NCI-H226 (cell line): ENCODE results near the gene MCF2L.
"Not testable (repeated sequence)": the region's sequence is repeated elsewhere in the genome, so short reads cannot be mapped to it uniquely, and the experiment has no call there.

Source experiments
- DNase-seq: peaks from one replicate; pipeline ENCODE4 v3.0.0-alpha.2; 2015

The MCF2L gene, protein sequence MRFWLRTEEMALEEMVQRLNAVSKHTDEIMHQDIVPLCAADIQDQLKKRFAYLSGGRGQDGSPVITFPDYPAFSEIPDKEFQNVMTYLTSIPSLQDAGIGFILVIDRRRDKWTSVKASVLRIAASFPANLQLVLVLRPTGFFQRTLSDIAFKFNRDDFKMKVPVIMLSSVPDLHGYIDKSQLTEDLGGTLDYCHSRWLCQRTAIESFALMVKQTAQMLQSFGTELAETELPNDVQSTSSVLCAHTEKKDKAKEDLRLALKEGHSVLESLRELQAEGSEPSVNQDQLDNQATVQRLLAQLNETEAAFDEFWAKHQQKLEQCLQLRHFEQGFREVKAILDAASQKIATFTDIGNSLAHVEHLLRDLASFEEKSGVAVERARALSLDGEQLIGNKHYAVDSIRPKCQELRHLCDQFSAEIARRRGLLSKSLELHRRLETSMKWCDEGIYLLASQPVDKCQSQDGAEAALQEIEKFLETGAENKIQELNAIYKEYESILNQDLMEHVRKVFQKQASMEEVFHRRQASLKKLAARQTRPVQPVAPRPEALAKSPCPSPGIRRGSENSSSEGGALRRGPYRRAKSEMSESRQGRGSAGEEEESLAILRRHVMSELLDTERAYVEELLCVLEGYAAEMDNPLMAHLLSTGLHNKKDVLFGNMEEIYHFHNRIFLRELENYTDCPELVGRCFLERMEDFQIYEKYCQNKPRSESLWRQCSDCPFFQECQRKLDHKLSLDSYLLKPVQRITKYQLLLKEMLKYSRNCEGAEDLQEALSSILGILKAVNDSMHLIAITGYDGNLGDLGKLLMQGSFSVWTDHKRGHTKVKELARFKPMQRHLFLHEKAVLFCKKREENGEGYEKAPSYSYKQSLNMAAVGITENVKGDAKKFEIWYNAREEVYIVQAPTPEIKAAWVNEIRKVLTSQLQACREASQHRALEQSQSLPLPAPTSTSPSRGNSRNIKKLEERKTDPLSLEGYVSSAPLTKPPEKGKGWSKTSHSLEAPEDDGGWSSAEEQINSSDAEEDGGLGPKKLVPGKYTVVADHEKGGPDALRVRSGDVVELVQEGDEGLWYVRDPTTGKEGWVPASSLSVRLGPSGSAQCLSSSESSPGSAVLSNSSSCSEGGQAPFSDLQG

DNA sequence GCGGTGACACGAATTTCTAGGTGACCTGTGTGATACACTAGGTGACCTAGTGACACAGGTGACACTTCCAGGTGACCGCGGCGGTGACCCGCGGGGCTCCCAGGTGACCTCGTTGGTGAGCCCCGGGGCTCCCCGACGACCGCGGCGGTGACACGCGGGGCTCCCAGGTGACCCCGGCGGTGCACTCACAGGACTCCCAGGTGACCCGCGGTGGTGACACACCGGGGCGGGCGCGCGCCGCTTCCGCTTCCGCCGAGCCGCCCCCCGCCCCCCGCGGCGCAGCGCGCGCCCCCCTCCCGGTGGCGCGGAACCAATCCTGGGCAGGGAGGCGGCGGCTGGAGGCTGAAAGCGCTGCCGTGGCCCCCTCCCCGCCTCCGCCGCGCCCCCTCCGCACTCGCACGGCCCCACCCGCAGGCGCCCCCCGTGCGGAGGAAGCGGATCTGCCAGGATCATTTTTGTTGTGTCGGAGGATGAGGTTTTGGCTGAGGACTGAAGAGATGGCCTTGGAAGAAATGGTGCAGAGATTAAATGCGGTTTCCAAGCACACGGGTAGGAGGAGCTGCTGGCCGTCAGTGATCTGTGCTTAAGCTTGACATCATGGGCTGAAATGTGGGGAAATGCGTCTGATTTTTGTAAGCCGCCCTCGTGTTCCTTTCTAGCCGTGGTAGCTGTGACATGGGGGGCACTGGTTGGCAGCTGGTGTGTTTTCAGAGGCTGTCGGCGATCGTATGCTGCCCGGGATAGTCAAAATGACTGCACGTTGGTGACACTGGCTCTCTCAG is at the start of gene MCF2L:
MCF2L (plus strand) TSS at position 305 of the 782 bp plus-strand sequence; CDS start at position 471, 166 bp downstream.
- DNase-seq = peak; percentile 18

- DNase-seq = no peak
Observed at GRCh38 chr13:112923962-112924361, 45.1 kb upstream of the MCF2L start.

DNA sequence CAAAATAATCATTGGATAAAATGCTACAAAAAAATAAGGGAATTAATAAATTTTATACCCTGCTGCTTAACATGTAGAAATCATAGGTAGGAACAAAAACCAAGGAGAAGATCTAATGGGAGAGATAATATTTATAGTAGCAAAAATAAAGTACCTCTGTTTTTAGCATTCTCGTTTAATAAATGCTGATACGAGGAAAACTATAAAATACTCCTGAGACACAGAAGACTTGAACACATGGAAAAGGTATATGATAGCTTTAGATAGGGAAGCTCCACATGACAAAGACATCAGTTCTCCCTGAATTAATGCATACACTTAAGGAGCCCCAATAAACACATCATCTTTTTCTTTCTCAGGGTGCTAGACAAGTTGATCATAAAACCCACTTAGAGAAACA is 44.6 kb upstream of the MCF2L start:
- no peak for DNase-seq

DNA sequence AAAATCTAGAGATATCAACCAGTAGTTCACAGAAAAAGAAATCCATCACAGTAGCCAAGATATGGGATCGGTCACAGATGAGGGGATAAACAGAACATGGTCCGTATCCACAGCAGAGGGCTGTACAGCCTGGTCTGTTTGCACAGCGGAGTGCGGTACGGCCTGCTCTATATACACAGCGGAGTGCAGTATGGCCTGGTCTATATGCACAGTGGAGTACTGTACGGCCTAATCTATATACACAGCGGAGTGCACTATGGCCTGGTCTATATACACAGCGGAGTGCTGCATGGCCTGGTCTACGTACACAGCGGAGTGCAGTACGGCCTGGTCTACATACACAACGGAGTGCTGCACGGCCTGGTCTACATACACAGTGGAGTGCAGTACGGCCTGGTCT is 43.0 kb upstream of the MCF2L start:
- no peak for DNase-seq

GRCh38 chr13:112926993-112927392 is 42.0 kb upstream of the MCF2L start:
- DNase-seq = no peak

DNA sequence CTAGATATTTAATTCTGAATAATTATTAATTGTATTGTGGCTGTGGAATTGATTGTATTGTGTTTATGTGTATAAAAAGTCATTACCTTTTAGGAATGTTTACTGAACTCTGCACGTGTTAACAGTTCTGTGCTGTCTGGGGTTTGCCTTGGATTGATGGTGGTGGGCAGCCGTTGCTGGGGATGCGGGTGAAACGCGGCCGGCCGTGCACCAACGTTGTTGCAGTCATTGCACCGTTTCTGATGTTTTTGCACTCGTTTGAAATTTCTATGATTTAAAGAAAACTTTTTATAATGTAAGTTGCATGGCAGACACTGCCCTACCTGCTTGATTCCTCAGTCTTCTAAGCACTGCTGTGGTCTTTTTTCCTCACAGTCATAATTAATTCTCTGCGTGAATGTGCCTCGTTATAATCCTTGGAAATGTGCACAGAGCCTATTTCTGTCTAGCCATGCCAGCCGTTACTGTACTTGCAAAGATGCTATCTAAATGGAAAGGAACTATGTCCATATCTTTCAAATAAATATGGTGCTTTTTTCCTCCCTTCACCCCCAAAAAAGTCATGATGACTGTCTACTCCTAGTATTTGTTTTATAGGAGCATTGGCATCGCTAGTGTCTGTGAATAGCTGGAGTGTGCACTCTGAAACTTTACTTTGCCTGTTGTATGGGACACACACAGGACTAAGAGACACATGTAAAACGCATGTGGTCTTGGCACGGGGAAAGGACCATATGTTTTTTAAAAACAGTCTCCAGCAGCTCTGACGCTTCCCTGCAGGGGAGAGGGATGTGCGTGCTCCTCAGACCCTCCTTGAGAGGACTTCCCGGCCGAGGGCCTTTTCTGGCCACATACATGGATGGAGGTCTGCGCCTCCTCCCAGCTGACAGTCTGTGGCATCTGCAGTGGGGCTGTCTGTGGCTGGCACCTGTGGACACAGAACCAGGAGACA is 40.7 kb upstream of the MCF2L start:
- no peak for DNase-seq

DNA sequence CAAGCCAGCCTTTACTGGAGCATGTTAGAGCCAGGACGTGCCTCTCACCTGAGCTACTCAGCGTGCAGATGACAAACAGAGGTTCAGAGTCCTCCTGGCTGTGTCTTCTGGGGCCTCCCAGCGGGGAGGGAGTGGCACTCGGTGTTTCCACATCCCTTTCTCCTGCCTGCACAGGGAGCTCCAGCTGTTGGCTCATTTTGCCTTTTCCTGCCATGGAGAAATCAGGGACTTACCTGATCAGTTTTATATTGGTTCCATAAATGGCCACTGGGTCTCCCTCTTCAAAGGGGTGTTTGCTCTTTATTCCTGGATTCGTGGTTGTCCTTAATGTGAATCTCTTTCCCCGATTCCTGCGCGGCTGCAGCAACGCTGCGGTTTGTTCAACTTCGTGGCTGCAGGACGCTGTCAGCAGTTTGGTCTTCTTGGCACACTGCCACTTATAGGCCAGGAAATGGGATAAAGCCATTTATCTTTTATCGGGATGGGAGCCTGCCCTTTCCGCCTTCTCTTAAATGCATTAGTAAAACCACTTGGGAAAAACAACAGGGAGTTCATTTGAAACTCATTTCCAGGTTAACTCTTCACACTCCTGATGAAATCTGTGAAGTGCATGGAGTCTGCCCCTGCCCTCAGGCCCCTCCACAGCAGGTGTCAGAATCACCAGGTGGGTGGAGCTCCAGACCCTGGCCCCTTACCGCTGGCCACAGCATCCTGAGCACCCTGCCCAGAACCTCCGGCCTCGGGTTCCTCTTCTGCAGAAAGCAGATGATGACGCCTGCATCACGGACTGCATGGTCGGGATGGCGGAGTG is 39.8 kb upstream of the MCF2L start:
- no peak for DNase-seq

GRCh38 chr13:112929783-112930055 is 39.3 kb upstream of the MCF2L start:
- no peak for DNase-seq

GRCh38 chr13:112930192-112930591 is 38.8 kb upstream of the MCF2L start:
- DNase-seq = no peak

- peak; percentile 9 for DNase-seq
Observed at GRCh38 chr13:112931028-112931934, 37.7 kb upstream of the MCF2L start.

- DNase-seq = no peak
Observed at GRCh38 chr13:112932971-112933370, 36.0 kb upstream of the MCF2L start.

DNA sequence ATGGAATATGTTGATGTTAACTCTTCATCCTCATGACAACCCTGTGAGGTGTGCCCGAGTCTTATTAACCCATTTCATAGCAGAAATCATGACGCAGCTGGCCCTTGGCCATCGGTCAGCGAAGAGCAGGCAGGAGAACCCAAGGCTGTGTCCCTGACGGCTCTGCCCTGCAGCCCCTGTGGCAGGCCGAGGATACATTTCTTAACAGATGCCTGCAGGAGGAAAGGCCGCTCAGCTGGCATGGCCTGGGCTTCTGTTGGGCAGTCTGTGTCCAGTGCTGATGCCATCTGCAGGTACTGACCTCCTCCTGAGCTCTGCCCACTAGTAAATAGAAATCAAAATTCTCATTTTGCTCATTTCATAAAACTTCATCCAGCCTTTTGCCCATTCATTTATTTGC is 35.4 kb upstream of the MCF2L start:
- DNase-seq = no peak

DNA sequence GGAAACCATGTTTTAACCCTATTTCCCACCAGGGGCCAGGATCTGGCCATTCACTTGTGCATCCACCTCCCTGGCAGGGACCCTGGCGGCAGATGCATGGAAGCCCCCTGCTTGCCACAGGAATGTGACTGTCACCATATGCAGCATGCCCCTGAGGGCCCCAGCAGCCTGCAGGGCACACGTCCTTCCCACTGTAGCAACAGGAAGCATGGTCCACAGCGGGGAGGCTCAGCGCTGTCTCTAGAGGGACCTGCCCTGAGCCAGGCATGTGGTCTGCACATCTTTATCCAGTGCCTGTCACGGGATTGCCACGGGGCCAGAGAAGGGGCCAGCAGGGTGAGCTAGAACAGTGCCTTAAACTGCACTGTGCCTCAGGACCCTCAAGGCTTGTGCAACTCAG is 34.9 kb upstream of the MCF2L start:
- DNase-seq = no peak

- no peak for DNase-seq
Observed at GRCh38 chr13:112938680-112939079, 30.3 kb upstream of the MCF2L start.

DNA sequence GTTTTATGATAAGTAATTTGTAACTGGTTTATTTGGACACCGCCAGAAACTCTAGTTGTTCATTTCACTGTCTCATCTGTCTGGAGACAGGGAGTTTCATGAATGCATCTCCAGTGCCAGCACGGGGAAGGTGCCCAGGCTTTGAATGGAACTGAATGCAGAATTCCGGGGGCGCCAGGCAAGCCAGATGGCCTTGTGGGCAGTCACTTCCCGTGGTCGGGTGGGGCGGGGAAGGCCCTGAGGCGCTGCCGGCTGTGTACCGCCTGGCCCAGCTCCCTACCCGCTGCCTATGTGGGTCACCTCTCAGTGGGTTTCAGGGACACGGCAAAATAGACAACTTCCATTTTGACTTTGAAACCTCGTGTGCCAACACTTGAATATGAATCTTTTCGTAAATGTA is 28.8 kb upstream of the MCF2L start:
- no peak for DNase-seq

GRCh38 chr13:112941349-112941748 is 27.7 kb upstream of the MCF2L start:
- no peak for DNase-seq

DNA sequence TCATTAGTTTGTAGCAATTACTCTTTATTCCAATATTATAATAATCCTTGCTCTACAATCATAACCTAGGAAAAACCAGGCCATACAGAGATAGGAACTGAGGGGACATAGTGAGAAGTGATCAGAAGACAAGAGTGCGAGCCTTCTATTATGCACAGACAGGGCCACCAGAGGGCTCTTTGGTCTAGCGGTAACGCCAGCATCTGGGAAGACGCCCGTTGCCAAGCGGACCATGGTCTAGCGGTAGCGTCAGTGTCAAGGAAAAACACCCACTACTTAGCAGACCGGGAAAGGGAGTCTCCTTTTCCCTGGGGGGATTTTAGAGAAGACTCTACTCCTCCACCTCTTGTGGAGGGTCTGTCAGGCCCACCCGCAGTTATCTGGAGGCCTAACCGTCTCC is 27.2 kb upstream of the MCF2L start:
- not testable (repeated sequence) for DNase-seq

DNA sequence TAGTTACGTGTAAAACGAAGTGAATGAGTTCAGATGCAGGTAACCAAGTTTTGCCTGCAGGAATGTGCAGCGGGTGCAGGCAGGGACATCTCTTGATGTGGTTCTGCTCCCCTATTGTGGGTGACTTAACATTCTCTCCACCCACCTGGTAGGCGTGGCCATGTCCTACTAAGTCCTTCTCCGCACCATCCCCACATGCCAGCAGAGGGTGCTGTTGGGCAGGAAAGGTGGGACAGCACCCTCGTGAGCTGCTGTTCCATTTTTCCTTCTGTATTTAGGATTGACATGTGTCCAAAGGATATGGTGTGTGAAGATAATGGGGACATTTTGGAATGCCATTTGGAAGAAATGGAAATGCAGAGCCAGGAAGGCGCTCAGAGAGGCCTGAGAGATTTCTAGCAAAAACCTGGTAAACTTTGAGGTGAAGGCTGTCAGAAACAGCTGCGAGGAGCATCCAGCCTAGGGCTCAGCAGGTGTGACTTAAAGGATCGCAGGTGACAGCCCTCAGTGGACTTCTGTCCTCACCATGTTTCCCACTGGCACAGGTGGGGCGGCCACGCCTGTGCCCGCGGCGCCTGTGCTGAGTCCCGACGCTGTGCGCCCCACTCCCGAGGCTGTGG is 26.2 kb upstream of the MCF2L start:
- peak; percentile 78 for DNase-seq
